MCF 10A (cell line): ENCODE results near the gene HSD17B3. TPM values are rescaled to one million over a fixed set of nuclear protein-coding genes. Genes with fewer than 3 reads are reported as not detected.

ENCODE experiments used
- BruUV-seq: library from RNA; stranded (reverse); fragments of 400-500 nt; replicated peaks from 2 replicates; lab custom pipeline; 2021; lab: Mats Ljungman, UMichigan
- CTCF ChIA-PET: fragments of 300-600 bp; sonication (Branson Sonifier 250); formaldehyde crosslinking; extraction: SDS; loops from one replicate; lab custom pipeline; 2021; ENCODE audit warnings: antibody characterized with exemption, inconsistent platforms; lab: Yijun Ruan, JAX
- POLR2A ChIA-PET: fragments of 300-600, 350-650 bp; sonication (Branson Sonifier 250); formaldehyde crosslinking; extraction: SDS; loops from one replicate; lab custom pipeline; 2020; ENCODE audit warnings: antibody characterized with exemption, inconsistent platforms; lab: Yijun Ruan, JAX
- DNase-seq: peaks from one replicate; pipeline ENCODE4 v3.0.0-alpha.2; 2018; ENCODE audit not compliant: unreplicated experiment
- H3K27ac Mint-ChIP-seq: one replicate; pipeline ENCODE4 v1.8.0; 2022; ENCODE audit warnings: mild to moderate bottlenecking, low read depth, mixed read lengths; ENCODE audit not compliant: unreplicated experiment
- H3K27me3 Mint-ChIP-seq: one replicate; pipeline ENCODE4 v1.8.0; 2022; ENCODE audit warnings: mixed read lengths; ENCODE audit not compliant: insufficient read depth, unreplicated experiment
- H3K36me3 Mint-ChIP-seq: one replicate; pipeline ENCODE4 v1.8.0; 2022; ENCODE audit warnings: mild to moderate bottlenecking, moderate library complexity, mixed read lengths; ENCODE audit not compliant: insufficient read depth, unreplicated experiment
- H3K4me1 Mint-ChIP-seq: one replicate; pipeline ENCODE4 v1.8.0; 2022; ENCODE audit warnings: mixed read lengths; ENCODE audit not compliant: insufficient read depth, unreplicated experiment
- H3K4me3 Mint-ChIP-seq: one replicate; pipeline ENCODE4 v1.8.0; 2022; ENCODE audit warnings: mild to moderate bottlenecking, moderate library complexity, mixed read lengths; ENCODE audit not compliant: unreplicated experiment
- H3K9me3 Mint-ChIP-seq: one replicate; pipeline ENCODE4 v1.8.0; 2022; ENCODE audit warnings: mixed read lengths; ENCODE audit not compliant: unreplicated experiment
- intact Hi-C: fragments of 100-400 bp; cut with micrococcal nuclease; formaldehyde crosslinking; loops from 2 replicates; pipeline ENCODE4 v1.14.1; 2022
- total RNA-seq: library from RNA; stranded (reverse); gene quantifications from 2 replicates; pipeline ENCODE4 v1.2.3, GENCODE V29; 2022
- TF ChIP-seq, protein P1 (sequence below): fragments of 200-600 bp; IDR thresholded peaks from one replicate; pipeline ENCODE4 v1.8.0; 2022; ENCODE audit warnings: antibody characterized with exemption, mild to moderate bottlenecking; ENCODE audit not compliant: unreplicated experiment

HSD17B3 gene
- total RNA-seq, 1 experiment from 2014 or later, result not detected

- ChIA-PET POLR2A (no interaction called here), CTCF (no interaction called here)
- H3K36me3 Mint-ChIP-seq, result no peaks in the 10 kb centered on the region
- H3K27me3 Mint-ChIP-seq, result peaks cover 9% of the 10 kb centered on the region
- BruUV-seq, result no TSS peak
- intact Hi-C loops, result no loop called here
- H3K4me1 Mint-ChIP-seq, result no peaks in the 10 kb centered on the region
- no peak overlapping the region for H3K4me3 Mint-ChIP-seq
- no peak overlapping the region for H3K27ac Mint-ChIP-seq
- DNase-seq, result no peak
- H3K9me3 Mint-ChIP-seq, result no peaks in the 10 kb centered on the region
- TF ChIP-seq, protein P1, sequence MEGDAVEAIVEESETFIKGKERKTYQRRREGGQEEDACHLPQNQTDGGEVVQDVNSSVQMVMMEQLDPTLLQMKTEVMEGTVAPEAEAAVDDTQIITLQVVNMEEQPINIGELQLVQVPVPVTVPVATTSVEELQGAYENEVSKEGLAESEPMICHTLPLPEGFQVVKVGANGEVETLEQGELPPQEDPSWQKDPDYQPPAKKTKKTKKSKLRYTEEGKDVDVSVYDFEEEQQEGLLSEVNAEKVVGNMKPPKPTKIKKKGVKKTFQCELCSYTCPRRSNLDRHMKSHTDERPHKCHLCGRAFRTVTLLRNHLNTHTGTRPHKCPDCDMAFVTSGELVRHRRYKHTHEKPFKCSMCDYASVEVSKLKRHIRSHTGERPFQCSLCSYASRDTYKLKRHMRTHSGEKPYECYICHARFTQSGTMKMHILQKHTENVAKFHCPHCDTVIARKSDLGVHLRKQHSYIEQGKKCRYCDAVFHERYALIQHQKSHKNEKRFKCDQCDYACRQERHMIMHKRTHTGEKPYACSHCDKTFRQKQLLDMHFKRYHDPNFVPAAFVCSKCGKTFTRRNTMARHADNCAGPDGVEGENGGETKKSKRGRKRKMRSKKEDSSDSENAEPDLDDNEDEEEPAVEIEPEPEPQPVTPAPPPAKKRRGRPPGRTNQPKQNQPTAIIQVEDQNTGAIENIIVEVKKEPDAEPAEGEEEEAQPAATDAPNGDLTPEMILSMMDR, result no peak
Observed at GRCh38 chr9:96203867-96204501, 98.0 kb downstream of the HSD17B3 start.

DNA sequence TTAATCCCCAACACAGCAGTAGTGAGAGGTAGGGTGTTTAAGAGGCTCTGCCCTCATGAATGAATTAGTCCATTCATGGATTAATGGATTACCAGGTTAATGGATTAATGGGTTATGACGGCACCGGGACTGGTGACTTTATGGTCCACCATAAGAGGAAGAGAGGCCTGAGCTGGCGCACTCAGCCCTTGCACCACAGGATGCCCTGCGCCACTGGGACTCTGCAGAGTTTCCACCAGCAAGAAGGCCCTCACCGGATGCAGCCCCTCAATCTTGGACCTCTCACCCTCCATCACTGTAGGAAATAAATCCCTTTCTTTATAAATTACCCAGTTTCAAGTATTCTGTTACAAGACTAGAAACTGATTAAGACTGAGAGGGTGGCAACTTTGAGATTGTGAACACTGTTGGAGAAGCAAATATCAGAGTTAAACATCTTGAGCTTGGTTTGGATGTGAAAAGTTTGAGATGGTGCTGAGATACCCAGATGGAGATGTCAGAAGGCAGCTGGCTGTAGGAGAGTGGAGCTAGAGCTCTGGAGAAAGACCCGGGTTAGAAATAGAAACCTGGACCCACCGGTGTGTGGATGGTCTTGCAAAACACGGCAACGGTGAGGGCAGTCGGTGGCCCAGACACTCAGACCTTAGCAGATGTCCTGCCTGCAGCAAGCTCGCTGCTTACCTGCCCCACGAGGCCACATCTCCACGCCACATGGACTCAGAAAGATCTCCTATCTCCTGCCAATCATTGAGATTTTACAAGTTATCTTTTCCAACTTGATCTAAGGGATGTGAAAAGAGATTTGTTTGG lies 98.8 kb downstream of the HSD17B3 start:
- no peak for DNase-seq
- no TSS peak for BruUV-seq
- CTCF ChIA-PET, result interaction anchor here (0.6 kb wide), 1 partner anchor 115 kb away, joined by 4 read pairs; no protein-coding TSS in a partner anchor
- Mint-ChIP-seq H3K27me3 (peaks cover 17% of the 10 kb centered on the region), H3K4me1 (no peaks in the 10 kb centered on the region), H3K27ac (no peak overlapping the region), H3K36me3 (no peaks in the 10 kb centered on the region), H3K9me3 (no peaks in the 10 kb centered on the region), H3K4me3 (no peak overlapping the region)
- intact Hi-C loops, result no loop called here
- POLR2A ChIA-PET, result no interaction called here
- TF ChIP-seq, protein P1, result no peak

GRCh38 chr9:96201140-96201539 lies 100.8 kb downstream of the HSD17B3 start:
- no peaks in the 10 kb centered on the region for H3K36me3 Mint-ChIP-seq
- no TSS peak for BruUV-seq
- H3K27me3 Mint-ChIP-seq, result peaks cover 17% of the 10 kb centered on the region
- H3K4me3 Mint-ChIP-seq, result no peak overlapping the region
- ChIA-PET POLR2A (interaction anchor here (1.3 kb wide), 1 partner anchor 9 kb away, joined by 4 read pairs; no protein-coding TSS in a partner anchor), CTCF (interaction anchor here (0.6 to 1.4 kb wide), 3 partner anchors 17 to 35 kb away, joined by 3 to 4 read pairs (median 3); no protein-coding TSS in a partner anchor)
- H3K27ac Mint-ChIP-seq, result no peak overlapping the region
- intact Hi-C loops, result no loop called here
- TF ChIP-seq, protein P1, result no peak
- no peak for DNase-seq
- no peaks in the 10 kb centered on the region for H3K9me3 Mint-ChIP-seq
- H3K4me1 Mint-ChIP-seq, result no peaks in the 10 kb centered on the region

DNA sequence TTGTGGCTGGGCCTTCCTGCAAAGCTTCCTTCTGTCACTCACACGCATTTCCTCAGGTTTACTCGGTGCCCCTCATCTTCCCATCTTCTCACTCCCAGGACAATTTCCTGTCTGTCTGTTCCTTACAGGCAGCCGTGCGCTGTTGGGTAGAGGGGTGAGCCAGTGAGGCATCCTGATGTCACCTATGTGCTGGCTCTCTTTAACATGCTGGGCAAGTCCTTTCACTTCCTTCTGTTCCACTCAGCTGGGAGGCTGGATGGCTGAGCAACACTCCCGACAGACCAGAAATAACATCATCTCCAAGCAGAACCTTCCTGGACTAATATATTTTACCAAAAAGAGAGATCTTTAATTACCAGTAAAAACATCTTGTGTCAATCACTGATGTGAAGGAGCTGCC lies 103.0 kb downstream of the HSD17B3 start:
- CTCF ChIA-PET, result interaction anchor here (0.5 to 0.7 kb wide), 3 partner anchors 18 to 1452 kb away, joined by 3 to 4 read pairs (median 4); no protein-coding TSS in a partner anchor
- no peak overlapping the region for H3K4me3 Mint-ChIP-seq
- H3K36me3 Mint-ChIP-seq, result no peaks in the 10 kb centered on the region
- H3K9me3 Mint-ChIP-seq, result no peaks in the 10 kb centered on the region
- peaks cover 26% of the 10 kb centered on the region for H3K27me3 Mint-ChIP-seq
- POLR2A ChIA-PET, result interaction anchor here (0.6 to 0.9 kb wide), 2 partner anchors 10 to 29 kb away, joined by 3 read pairs; no protein-coding TSS in a partner anchor
- no peak overlapping the region for H3K27ac Mint-ChIP-seq
- BruUV-seq, result no TSS peak
- no peaks in the 10 kb centered on the region for H3K4me1 Mint-ChIP-seq
- TF ChIP-seq, protein P1, result no peak
- no peak for DNase-seq
- intact Hi-C loops, result no loop called here
